HepG2 (cell line): Measurements from ENCODE around the gene HYCC2. TPM values are rescaled to one million over a fixed set of nuclear protein-coding genes. Genes with fewer than 3 reads are reported as not detected.

Source experiments
- ASH2L ChIP-seq: fragments of 300-600, 200-600 bp; sonication (generic); IDR thresholded peaks from 2 replicates; pipeline ENCODE4 v1.7.0; 2017; ENCODE audit warnings: low read depth, mild to moderate bottlenecking, moderate library complexity, mixed read lengths, low read length; ENCODE audit not compliant: insufficient read length
- EEA1 ChIP-seq: sonication (generic); formaldehyde crosslinking; IDR thresholded peaks from 2 replicates; pipeline ENCODE4 v1.5.1; 2020; ENCODE audit warnings: mild to moderate bottlenecking, missing genetic modification reagents, borderline replicate concordance
- HDAC2 ChIP-seq: sonication (generic); formaldehyde crosslinking; IDR thresholded peaks from 2 replicates; pipeline ENCODE4 v1.4.0; 2020; ENCODE audit warnings: missing genetic modification reagents
- IRF9 ChIP-seq: sonication (generic); formaldehyde crosslinking; IDR thresholded peaks from 2 replicates; pipeline ENCODE4 v1.8.0; 2022; ENCODE audit warnings: missing genetic modification reagents, mild to moderate bottlenecking, borderline replicate concordance
- NR1H2 ChIP-seq: sonication (generic); formaldehyde crosslinking; IDR thresholded peaks from 2 replicates; pipeline ENCODE4 v1.8.1; 2022; ENCODE audit warnings: low read depth, missing genetic modification reagents, borderline replicate concordance
- PAF1 ChIP-seq: IDR thresholded peaks from 2 replicates; pipeline ENCODE4 v1.6.1; 2016; ENCODE audit warnings: missing genetic modification reagents, missing compliant biosample characterization
- PRPF4 ChIP-seq: fragments of 200-400 bp; formaldehyde crosslinking; IDR thresholded peaks from 2 replicates; pipeline ENCODE4 v1.6.1; 2016; ENCODE audit warnings: low read length, low read depth; ENCODE audit not compliant: poor library complexity, severe bottlenecking
- SP1 ChIP-seq, 2 experiments: fragments of 450-650 bp in 1 of 2; sonication (generic) in 1 of 2; formaldehyde crosslinking in 1 of 2; IDR thresholded peaks; 2 replicates each; pipeline versions ENCODE4 v1.4.0 to v1.6.1; 2016 to 2020; ENCODE audit warnings: missing genetic modification reagents in 1 of 2
- ZNF570 ChIP-seq: sonication (generic); formaldehyde crosslinking; IDR thresholded peaks from 2 replicates; pipeline ENCODE4 v1.4.0; 2020; ENCODE audit warnings: mild to moderate bottlenecking, missing genetic modification reagents, borderline replicate concordance
- ZNF615 ChIP-seq: sonication (generic); formaldehyde crosslinking; IDR thresholded peaks from 2 replicates; pipeline ENCODE4 v1.5.0; 2020; ENCODE audit warnings: mild to moderate bottlenecking, missing genetic modification reagents, borderline replicate concordance
- ZNF629 ChIP-seq: sonication (generic); formaldehyde crosslinking; conservative IDR thresholded peaks from 2 replicates; pipeline ENCODE4 v1.5.0; 2020; ENCODE audit warnings: missing genetic modification reagents
- ZNF850 ChIP-seq: sonication (generic); formaldehyde crosslinking; conservative IDR thresholded peaks from 2 replicates; pipeline ENCODE4 v1.9.0; 2021; ENCODE audit warnings: mild to moderate bottlenecking, missing genetic modification reagents
- polyA plus RNA-seq, 8 experiments: library from polyadenylated mRNA; depleted of rRNA in 3 of 8; stranded (reverse) in 7 of 8; unstranded in 1 of 8; fragments of >200 nt; fragmentation: Illumina TruSeq in 4 of 8; extraction: Trizol in 4 of 8; gene quantifications; 2 replicates each; pipeline versions ENCODE4 v1.2.1 to v1.2.3, GENCODE V29; 2011 to 2016; ENCODE audit warnings: low read depth in 4 of 8, missing spikeins in 1 of 8, mixed read lengths in 1 of 8; ENCODE audit not compliant: insufficient read depth in 1 of 8
- total RNA-seq, 5 experiments: library from RNA; depleted of rRNA; stranded (reverse); fragments of >200 nt; fragmentation: Illumina TruSeq; extraction: Trizol; gene quantifications; 2 replicates each; pipeline ENCODE4 v1.2.3, GENCODE V29; 2016; ENCODE audit warnings: low read depth in 1 of 5
- TF ChIP-seq, protein P1 (sequence below): sonication (generic); formaldehyde crosslinking; IDR thresholded peaks from 2 replicates; pipeline ENCODE4 v1.4.0; 2020; ENCODE audit warnings: missing genetic modification reagents
- TF ChIP-seq, protein P2 (sequence below): sonication (generic); formaldehyde crosslinking; IDR thresholded peaks from 2 replicates; pipeline ENCODE4 v1.5.1; 2020; ENCODE audit warnings: missing genetic modification reagents, mild to moderate bottlenecking, borderline replicate concordance
- TF ChIP-seq, protein P3 (sequence below): sonication (generic); formaldehyde crosslinking; conservative IDR thresholded peaks from 2 replicates; pipeline ENCODE4 v1.8.0; 2022; ENCODE audit warnings: low read depth, missing genetic modification reagents
- TF ChIP-seq, protein P4 (sequence below): sonication (generic); formaldehyde crosslinking; IDR thresholded peaks from 2 replicates; pipeline ENCODE4 v1.5.0; 2020; ENCODE audit warnings: mild to moderate bottlenecking, missing genetic modification reagents, moderate library complexity

Gene HYCC2
- total and polyA plus RNA-seq, 2 of the 13 experiments (the other 11 are each of a cell fraction or from before 2014, with no cell fraction given): 4.7 to 13.9 TPM

DNA sequence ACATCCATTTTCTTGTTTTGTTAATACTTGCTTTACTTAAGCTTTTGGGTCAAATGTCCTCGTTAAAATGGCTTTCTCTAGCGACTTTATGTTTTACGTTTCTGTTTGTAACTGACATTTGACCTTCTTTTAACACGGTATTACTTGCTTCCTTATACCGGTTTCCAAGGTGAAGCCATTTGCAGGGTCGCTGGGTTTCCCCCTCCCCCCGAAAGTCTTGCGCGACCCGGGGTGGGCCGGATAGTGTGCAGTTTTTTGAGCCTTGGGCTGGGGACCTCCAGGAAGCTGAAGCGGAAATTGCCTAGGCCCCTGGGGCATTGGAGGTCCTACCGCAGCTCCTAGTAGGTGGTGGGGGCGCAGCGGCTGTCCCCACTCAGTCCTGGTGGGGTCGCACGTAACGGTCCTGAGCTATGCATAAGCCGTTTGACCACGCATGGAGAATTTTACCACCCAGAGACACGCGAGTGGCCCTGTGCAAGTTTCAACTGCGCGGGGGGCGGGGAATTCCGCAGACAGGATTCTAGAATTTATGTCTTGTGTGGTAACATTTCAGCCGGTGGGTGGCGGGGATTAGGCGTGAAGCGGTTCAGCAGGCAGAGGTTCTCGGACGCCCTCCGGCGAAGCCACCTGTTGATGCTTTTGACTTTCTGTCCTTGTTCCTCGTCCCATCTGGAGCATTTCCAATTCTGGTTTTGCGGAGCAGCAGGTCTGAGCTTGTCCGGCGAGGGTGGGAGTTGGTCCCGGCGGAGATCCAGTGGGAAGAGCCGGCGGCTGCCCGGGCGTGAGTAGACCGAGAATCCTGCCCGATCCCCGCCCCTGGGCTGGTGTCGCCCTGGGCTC is 46.9 kb upstream of the HYCC2 start (continued):
- TF ChIP-seq PRPF4: peak; percentile 20
- TF ChIP-seq ZNF850 (CRISPR knock-in tag): no peak
- TF ChIP-seq ASH2L: peak; percentile 90
- TF ChIP-seq, protein P1, sequence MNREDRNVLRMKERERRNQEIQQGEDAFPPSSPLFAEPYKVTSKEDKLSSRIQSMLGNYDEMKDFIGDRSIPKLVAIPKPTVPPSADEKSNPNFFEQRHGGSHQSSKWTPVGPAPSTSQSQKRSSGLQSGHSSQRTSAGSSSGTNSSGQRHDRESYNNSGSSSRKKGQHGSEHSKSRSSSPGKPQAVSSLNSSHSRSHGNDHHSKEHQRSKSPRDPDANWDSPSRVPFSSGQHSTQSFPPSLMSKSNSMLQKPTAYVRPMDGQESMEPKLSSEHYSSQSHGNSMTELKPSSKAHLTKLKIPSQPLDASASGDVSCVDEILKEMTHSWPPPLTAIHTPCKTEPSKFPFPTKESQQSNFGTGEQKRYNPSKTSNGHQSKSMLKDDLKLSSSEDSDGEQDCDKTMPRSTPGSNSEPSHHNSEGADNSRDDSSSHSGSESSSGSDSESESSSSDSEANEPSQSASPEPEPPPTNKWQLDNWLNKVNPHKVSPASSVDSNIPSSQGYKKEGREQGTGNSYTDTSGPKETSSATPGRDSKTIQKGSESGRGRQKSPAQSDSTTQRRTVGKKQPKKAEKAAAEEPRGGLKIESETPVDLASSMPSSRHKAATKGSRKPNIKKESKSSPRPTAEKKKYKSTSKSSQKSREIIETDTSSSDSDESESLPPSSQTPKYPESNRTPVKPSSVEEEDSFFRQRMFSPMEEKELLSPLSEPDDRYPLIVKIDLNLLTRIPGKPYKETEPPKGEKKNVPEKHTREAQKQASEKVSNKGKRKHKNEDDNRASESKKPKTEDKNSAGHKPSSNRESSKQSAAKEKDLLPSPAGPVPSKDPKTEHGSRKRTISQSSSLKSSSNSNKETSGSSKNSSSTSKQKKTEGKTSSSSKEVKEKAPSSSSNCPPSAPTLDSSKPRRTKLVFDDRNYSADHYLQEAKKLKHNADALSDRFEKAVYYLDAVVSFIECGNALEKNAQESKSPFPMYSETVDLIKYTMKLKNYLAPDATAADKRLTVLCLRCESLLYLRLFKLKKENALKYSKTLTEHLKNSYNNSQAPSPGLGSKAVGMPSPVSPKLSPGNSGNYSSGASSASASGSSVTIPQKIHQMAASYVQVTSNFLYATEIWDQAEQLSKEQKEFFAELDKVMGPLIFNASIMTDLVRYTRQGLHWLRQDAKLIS (CRISPR knock-in tag): peak; percentile 84; the same call in 1 of the 2 replicates
- no peak for TF ChIP-seq EEA1 (CRISPR knock-in tag)
- TF ChIP-seq HDAC2: peak; percentile 90
- TF ChIP-seq, protein P2, sequence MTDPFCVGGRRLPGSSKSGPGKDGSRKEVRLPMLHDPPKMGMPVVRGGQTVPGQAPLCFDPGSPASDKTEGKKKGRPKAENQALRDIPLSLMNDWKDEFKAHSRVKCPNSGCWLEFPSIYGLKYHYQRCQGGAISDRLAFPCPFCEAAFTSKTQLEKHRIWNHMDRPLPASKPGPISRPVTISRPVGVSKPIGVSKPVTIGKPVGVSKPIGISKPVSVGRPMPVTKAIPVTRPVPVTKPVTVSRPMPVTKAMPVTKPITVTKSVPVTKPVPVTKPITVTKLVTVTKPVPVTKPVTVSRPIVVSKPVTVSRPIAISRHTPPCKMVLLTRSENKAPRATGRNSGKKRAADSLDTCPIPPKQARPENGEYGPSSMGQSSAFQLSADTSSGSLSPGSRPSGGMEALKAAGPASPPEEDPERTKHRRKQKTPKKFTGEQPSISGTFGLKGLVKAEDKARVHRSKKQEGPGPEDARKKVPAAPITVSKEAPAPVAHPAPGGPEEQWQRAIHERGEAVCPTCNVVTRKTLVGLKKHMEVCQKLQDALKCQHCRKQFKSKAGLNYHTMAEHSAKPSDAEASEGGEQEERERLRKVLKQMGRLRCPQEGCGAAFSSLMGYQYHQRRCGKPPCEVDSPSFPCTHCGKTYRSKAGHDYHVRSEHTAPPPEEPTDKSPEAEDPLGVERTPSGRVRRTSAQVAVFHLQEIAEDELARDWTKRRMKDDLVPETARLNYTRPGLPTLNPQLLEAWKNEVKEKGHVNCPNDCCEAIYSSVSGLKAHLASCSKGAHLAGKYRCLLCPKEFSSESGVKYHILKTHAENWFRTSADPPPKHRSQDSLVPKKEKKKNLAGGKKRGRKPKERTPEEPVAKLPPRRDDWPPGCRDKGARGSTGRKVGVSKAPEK (CRISPR knock-in tag): no peak
- no peak; the same call in 1 of the 2 replicates for TF ChIP-seq ZNF615 (CRISPR knock-in tag)
- no peak for TF ChIP-seq PAF1
- TF ChIP-seq IRF9 (CRISPR knock-in tag): peak; percentile 84; the same call in 1 of the 2 replicates
- no peak for TF ChIP-seq NR1H2 (CRISPR knock-in tag)
- TF ChIP-seq ZNF629 (CRISPR knock-in tag): 0 out of 2 replicates have a peak, but pooled peaks have one; percentile 36
- TF ChIP-seq, protein P3, sequence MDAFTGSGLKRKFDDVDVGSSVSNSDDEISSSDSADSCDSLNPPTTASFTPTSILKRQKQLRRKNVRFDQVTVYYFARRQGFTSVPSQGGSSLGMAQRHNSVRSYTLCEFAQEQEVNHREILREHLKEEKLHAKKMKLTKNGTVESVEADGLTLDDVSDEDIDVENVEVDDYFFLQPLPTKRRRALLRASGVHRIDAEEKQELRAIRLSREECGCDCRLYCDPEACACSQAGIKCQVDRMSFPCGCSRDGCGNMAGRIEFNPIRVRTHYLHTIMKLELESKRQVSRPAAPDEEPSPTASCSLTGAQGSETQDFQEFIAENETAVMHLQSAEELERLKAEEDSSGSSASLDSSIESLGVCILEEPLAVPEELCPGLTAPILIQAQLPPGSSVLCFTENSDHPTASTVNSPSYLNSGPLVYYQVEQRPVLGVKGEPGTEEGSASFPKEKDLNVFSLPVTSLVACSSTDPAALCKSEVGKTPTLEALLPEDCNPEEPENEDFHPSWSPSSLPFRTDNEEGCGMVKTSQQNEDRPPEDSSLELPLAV: no peak
- TF ChIP-seq, protein P4, sequence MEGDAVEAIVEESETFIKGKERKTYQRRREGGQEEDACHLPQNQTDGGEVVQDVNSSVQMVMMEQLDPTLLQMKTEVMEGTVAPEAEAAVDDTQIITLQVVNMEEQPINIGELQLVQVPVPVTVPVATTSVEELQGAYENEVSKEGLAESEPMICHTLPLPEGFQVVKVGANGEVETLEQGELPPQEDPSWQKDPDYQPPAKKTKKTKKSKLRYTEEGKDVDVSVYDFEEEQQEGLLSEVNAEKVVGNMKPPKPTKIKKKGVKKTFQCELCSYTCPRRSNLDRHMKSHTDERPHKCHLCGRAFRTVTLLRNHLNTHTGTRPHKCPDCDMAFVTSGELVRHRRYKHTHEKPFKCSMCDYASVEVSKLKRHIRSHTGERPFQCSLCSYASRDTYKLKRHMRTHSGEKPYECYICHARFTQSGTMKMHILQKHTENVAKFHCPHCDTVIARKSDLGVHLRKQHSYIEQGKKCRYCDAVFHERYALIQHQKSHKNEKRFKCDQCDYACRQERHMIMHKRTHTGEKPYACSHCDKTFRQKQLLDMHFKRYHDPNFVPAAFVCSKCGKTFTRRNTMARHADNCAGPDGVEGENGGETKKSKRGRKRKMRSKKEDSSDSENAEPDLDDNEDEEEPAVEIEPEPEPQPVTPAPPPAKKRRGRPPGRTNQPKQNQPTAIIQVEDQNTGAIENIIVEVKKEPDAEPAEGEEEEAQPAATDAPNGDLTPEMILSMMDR (CRISPR knock-in tag): peak; percentile 78
- TF ChIP-seq SP1 (IDR thresholded peaks at IDR 0.05): no peak
- TF ChIP-seq SP1 (CRISPR knock-in tag; IDR thresholded peaks at IDR 0.05): no peak
- TF ChIP-seq ZNF570 (CRISPR knock-in tag): no peak
